HCT116 (cell line): ENCODE measurements around the gene NTSR1. TPM values are rescaled to one million over a fixed set of nuclear protein-coding genes. Genes with fewer than 3 reads are reported as not detected.

ENCODE experiments used
- ATAC-seq: fragments of 200-7000 bp; cut with Tn5 transposase; 2 replicates; pipeline ENCODE4 v1.9.1; 2020; ENCODE audit warnings: mild to moderate bottlenecking, moderate library complexity
- BruUV-seq: library from RNA; stranded (reverse); fragments of 400-500 nt; replicated peaks from 2 replicates; lab custom pipeline; 2021; lab: Mats Ljungman, UMichigan
- CTCF ChIA-PET: fragments of 300-600 bp; sonication (Branson Sonifier 250); formaldehyde crosslinking; loops from one replicate; lab custom pipeline; 2021; ENCODE audit warnings: antibody characterized with exemption; lab: Charles Lee
- POLR2A ChIA-PET: fragments of 300-600, 350-600 bp; sonication (Branson Sonifier 250); formaldehyde crosslinking; loops from one replicate; lab custom pipeline; 2021; ENCODE audit warnings: antibody characterized with exemption; lab: Charles Lee
- RAD21 ChIA-PET, 2 experiments: fragments of 300-600 bp; sonication (Branson Sonifier 250); formaldehyde crosslinking; loops; one replicate each; lab custom pipeline; 2023; ENCODE audit warnings: low total read pairs in 2 of 2; ENCODE audit not compliant: uncharacterized antibody in 2 of 2, unreplicated experiment in 2 of 2, low non-redundant PET in 1 of 2; lab: Charles Lee
- DNase-seq: peaks from one replicate; pipeline ENCODE4 v3.0.0-alpha.2; 2010; ENCODE audit warnings: low read depth, low spot score
- H2AFZ ChIP-seq: fragments of 200-600 bp; shearing (Covaris generic), sonication (generic); 2 replicates; pipeline ENCODE4 v1.6.1; 2017; ENCODE audit warnings: low read depth, mixed run types, mixed read lengths, antibody characterized with exemption, low read length; ENCODE audit not compliant: poor library complexity, severe bottlenecking
- H3K27ac ChIP-seq: 2 replicates; pipeline ENCODE4 v1.5.1; 2012; ENCODE audit warnings: low read depth, low read length
- H3K27me3 ChIP-seq: fragments of 200-600 bp; sonication (generic); 2 replicates; pipeline ENCODE4 v1.6.1; 2016; ENCODE audit warnings: mixed run types, low read length, mixed read lengths; ENCODE audit not compliant: insufficient read depth
- H3K36me3 ChIP-seq, 2 experiments: fragments of 200-500 bp in 1 of 2; fragments of 200-600 bp in 1 of 2; sonication (Bioruptor generic) in 1 of 2; sonication (generic) in 1 of 2; 2 replicates each; pipeline versions ENCODE4 v1.5.1 to v1.6.1; 2014 to 2016; ENCODE audit warnings: low read length in 2 of 2, inconsistent platforms in 1 of 2, mixed read lengths in 1 of 2, mixed run types in 1 of 2; ENCODE audit not compliant: insufficient read depth in 2 of 2, control insufficient read depth in 1 of 2
- H3K4me1 ChIP-seq, 2 experiments: fragments of 200-600 bp in 1 of 2; sonication (generic) in 1 of 2; 2 replicates each; pipeline versions ENCODE4 v1.5.1 to v1.6.1; 2012 to 2017; ENCODE audit warnings: low read length in 2 of 2, inconsistent platforms in 1 of 2, mild to moderate bottlenecking in 1 of 2, mixed read lengths in 1 of 2, mixed run types in 1 of 2, moderate library complexity in 1 of 2; ENCODE audit not compliant: insufficient read depth in 2 of 2, control insufficient read depth in 1 of 2
- H3K4me2 ChIP-seq: fragments of 200-600 bp; sonication (generic); 2 replicates; pipeline ENCODE4 v1.6.1; 2017; ENCODE audit warnings: mixed run types, low read length, mixed read lengths
- H3K4me3 ChIP-seq, 2 experiments: fragments of 200-600 bp in 1 of 2; sonication (generic) in 1 of 2; replicated peaks in 1 of 2; 2 replicates each; pipeline ENCODE4 v1.5.1; 2011 to 2016; ENCODE audit warnings: low read length in 2 of 2, control low read depth in 1 of 2, low read depth in 1 of 2, mild to moderate bottlenecking in 1 of 2, mixed read lengths in 1 of 2, mixed run types in 1 of 2
- H3K79me2 ChIP-seq: fragments of 200-600 bp; sonication (generic); 2 replicates; pipeline ENCODE4 v1.6.1; 2017; ENCODE audit warnings: mild to moderate bottlenecking, mixed run types, low read length, moderate library complexity, mixed read lengths; ENCODE audit not compliant: insufficient read depth
- H3K9ac ChIP-seq: fragments of 200-600 bp; sonication (generic); 2 replicates; pipeline ENCODE4 v1.6.1; 2016; ENCODE audit warnings: low read length, mixed read lengths
- H3K9me2 ChIP-seq: fragments of 200-600 bp; sonication (generic), shearing (Covaris generic); 2 replicates; pipeline ENCODE4 v1.6.1; 2017; ENCODE audit warnings: mixed run types, mild to moderate bottlenecking, moderate library complexity; ENCODE audit not compliant: insufficient read depth
- H3K9me3 ChIP-seq, 2 experiments: fragments of 200-500 bp in 1 of 2; fragments of 200-600 bp in 1 of 2; sonication (Bioruptor generic) in 1 of 2; sonication (generic) in 1 of 2; 2 replicates each; pipeline ENCODE4 v1.6.1; 2014 to 2017; ENCODE audit warnings: low read length in 2 of 2, mixed read lengths in 2 of 2, inconsistent platforms in 1 of 2, low read depth in 1 of 2, mild to moderate bottlenecking in 1 of 2, mixed run types in 1 of 2, moderate library complexity in 1 of 2; ENCODE audit not compliant: control insufficient read depth in 1 of 2, insufficient read depth in 1 of 2
- H4K20me1 ChIP-seq: fragments of 200-600 bp; sonication (generic), shearing (Covaris generic); 2 replicates; pipeline ENCODE4 v1.6.1; 2017; ENCODE audit warnings: mixed run types, mild to moderate bottlenecking, moderate library complexity; ENCODE audit not compliant: insufficient read depth
- CBX3 ChIP-seq: IDR thresholded peaks from 2 replicates; pipeline ENCODE4 v1.6.1; 2012; ENCODE audit warnings: low read depth
- CEBPB ChIP-seq: IDR thresholded peaks from 2 replicates; pipeline ENCODE4 v1.6.1; 2012; ENCODE audit warnings: low read depth
- EGR1 ChIP-seq: IDR thresholded peaks from 2 replicates; pipeline ENCODE4 v1.6.1; 2012; ENCODE audit warnings: low read depth
- EZH2 ChIP-seq: fragments of 200-600 bp; sonication (generic); IDR thresholded peaks from 2 replicates; pipeline ENCODE4 v1.6.1; 2017; ENCODE audit warnings: antibody characterized with exemption, mixed run types
- POLR2A ChIP-seq: IDR thresholded peaks from 2 replicates; pipeline ENCODE4 v1.7.0; 2011; ENCODE audit warnings: borderline replicate concordance; ENCODE audit not compliant: insufficient read depth, insufficient read length; ENCODE audit errors: extremely low read depth
- POLR2AphosphoS5 ChIP-seq: IDR thresholded peaks from 2 replicates; pipeline ENCODE4 v1.6.1; 2011; ENCODE audit warnings: mild to moderate bottlenecking, low read depth, low read length, moderate library complexity
- SIN3A ChIP-seq: IDR thresholded peaks from 2 replicates; pipeline ENCODE4 v1.6.1; 2012; ENCODE audit warnings: low read depth
- TCF7L2 ChIP-seq: IDR thresholded peaks from 2 replicates; pipeline ENCODE4 v1.7.0; 2011; ENCODE audit warnings: borderline replicate concordance, inconsistent platforms; ENCODE audit not compliant: insufficient read depth, insufficient read length; ENCODE audit errors: extremely low read depth
- YY1 ChIP-seq: IDR thresholded peaks from 2 replicates; pipeline ENCODE4 v1.6.1; 2011; ENCODE audit warnings: low read length, low read depth, moderate library complexity, mild to moderate bottlenecking; ENCODE audit not compliant: insufficient replicate concordance; ENCODE audit errors: extremely low read depth
- ZNF274 ChIP-seq: fragments of 200-500 bp; sonication (Bioruptor generic); IDR thresholded peaks from 2 replicates; pipeline ENCODE4 v1.6.1; 2014; ENCODE audit warnings: mild to moderate bottlenecking, low read depth, low read length, inconsistent platforms
- intact Hi-C: fragments of 100-400 bp; cut with micrococcal nuclease; formaldehyde crosslinking; loops from 2 replicates; pipeline ENCODE4 v1.10.0; 2022
- total RNA-seq: library from RNA; stranded (reverse); gene quantifications from one replicate; pipeline ENCODE4 v1.2.1, GENCODE V29; 2021; ENCODE audit not compliant: unreplicated experiment
- TF ChIP-seq, protein P1 (sequence below): IDR thresholded peaks from 2 replicates; pipeline ENCODE4 v1.6.1; 2012
- TF ChIP-seq, protein P2 (sequence below), 3 experiments: fragments of 200-600 bp in 1 of 3; sonication (generic) in 1 of 3; IDR thresholded peaks in 2 of 3; conservative IDR thresholded peaks in 1 of 3; 2 replicates each; pipeline ENCODE4 v1.5.1; 2012 to 2017; ENCODE audit warnings: low read depth in 2 of 3, low read length in 2 of 3, antibody characterized with exemption in 1 of 3, borderline replicate concordance in 1 of 3, control low read depth in 1 of 3, mild to moderate bottlenecking in 1 of 3, mixed read lengths in 1 of 3, mixed run types in 1 of 3, moderate library complexity in 1 of 3; ENCODE audit not compliant: insufficient read depth in 1 of 3
- TF ChIP-seq, protein P3 (sequence below): IDR thresholded peaks from 2 replicates; pipeline ENCODE4 v1.6.1; 2012; ENCODE audit warnings: low read depth

Gene NTSR1
- total RNA-seq, 1 experiment from 2014 or later = 187 TPM

DNA sequence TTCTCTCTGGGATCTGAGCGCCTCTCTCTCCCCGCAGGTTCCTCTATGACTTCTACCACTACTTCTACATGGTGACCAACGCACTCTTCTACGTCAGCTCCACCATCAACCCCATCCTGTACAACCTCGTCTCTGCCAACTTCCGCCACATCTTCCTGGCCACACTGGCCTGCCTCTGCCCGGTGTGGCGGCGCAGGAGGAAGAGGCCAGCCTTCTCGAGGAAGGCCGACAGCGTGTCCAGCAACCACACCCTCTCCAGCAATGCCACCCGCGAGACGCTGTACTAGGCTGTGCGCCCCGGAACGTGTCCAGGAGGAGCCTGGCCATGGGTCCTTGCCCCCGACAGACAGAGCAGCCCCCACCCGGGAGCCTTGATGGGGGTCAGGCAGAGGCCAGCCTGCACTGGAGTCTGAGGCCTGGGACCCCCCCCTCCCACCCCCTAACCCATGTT lies 51.4 kb downstream of the NTSR1 start:
- Histone ChIP-seq H3K9ac (no peak overlapping the region), H3K27me3 (no peaks in the 10 kb centered on the region), H3K36me3 (peaks cover 20 to 44% of the 10 kb centered on the region in 2 experiments; a peak in 3 of 4 replicates), H3K9me2 (no peaks in the 10 kb centered on the region), H3K4me3 (no peak overlapping the region), H3K4me2 (no peak overlapping the region), H3K9me3 (no peaks in the 10 kb centered on the region), H4K20me1 (peaks cover 13% of the 10 kb centered on the region; the same call in 1 of the 2 replicates), H3K79me2 (peaks cover 20% of the 10 kb centered on the region), H2AFZ (no peak overlapping the region), H3K27ac (no peak overlapping the region; the same call in 1 of the 2 replicates), H3K4me1 (peaks cover 0 to 36% of the 10 kb centered on the region in 2 experiments; a peak in 2 of 4 replicates)
- TF ChIP-seq POLR2AphosphoS5 = no peak
- TF ChIP-seq, protein P1, sequence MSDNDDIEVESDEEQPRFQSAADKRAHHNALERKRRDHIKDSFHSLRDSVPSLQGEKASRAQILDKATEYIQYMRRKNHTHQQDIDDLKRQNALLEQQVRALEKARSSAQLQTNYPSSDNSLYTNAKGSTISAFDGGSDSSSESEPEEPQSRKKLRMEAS = no peak
- no peak for TF ChIP-seq EZH2
- TF ChIP-seq SIN3A = no peak
- TF ChIP-seq YY1 = no peak
- TF ChIP-seq EGR1 = no peak
- ChIA-PET CTCF (no interaction called here), RAD21 (no interaction called here), POLR2A (no interaction called here)
- intact Hi-C loops = no loop called here
- no peak for DNase-seq
- ATAC-seq = no peak
- no TSS peak for BruUV-seq

DNA sequence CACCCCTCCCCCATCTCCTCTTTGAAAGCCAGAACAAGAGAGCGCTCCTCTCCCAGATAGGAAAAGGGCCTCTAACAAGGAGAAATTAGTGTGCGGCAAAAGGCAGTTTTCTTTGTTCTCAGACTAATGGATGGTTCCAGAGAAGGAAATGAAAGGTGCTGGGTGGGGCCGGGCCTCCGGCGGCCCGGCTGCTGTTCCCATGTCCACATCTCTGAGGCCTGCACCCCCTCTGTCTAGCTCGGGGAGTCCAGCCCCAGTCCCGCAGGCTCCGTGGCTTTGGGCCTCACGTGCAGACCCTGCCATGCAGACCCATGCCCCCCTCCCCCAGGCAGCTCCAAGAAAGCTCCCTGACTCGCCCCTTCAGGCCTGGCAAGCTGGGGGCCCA lies 51.8 kb downstream of the NTSR1 start:
- ChIA-PET CTCF (no interaction called here), POLR2A (no interaction called here)
- TSS peak; percentile 42 for BruUV-seq
- TF ChIP-seq EZH2 (no peak), POLR2AphosphoS5 (no peak; the same call in 1 of the 2 replicates), ZNF274 (no peak), TCF7L2 (no peak), YY1 (no peak), CBX3 (no peak), CEBPB (no peak), POLR2A (no peak)
- TF ChIP-seq, protein P2, sequence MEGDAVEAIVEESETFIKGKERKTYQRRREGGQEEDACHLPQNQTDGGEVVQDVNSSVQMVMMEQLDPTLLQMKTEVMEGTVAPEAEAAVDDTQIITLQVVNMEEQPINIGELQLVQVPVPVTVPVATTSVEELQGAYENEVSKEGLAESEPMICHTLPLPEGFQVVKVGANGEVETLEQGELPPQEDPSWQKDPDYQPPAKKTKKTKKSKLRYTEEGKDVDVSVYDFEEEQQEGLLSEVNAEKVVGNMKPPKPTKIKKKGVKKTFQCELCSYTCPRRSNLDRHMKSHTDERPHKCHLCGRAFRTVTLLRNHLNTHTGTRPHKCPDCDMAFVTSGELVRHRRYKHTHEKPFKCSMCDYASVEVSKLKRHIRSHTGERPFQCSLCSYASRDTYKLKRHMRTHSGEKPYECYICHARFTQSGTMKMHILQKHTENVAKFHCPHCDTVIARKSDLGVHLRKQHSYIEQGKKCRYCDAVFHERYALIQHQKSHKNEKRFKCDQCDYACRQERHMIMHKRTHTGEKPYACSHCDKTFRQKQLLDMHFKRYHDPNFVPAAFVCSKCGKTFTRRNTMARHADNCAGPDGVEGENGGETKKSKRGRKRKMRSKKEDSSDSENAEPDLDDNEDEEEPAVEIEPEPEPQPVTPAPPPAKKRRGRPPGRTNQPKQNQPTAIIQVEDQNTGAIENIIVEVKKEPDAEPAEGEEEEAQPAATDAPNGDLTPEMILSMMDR (IDR thresholded peaks at IDR 0.05 in 2 of 3, conservative IDR thresholded peaks at IDR 0.05 in 1 of 3; ENCODE audit: borderline replicate concordance in 1 of 3, insufficient read depth in 1 of 3, low read depth in 2 of 3, low read length in 2 of 3) = no peak
- TF ChIP-seq, protein P3, sequence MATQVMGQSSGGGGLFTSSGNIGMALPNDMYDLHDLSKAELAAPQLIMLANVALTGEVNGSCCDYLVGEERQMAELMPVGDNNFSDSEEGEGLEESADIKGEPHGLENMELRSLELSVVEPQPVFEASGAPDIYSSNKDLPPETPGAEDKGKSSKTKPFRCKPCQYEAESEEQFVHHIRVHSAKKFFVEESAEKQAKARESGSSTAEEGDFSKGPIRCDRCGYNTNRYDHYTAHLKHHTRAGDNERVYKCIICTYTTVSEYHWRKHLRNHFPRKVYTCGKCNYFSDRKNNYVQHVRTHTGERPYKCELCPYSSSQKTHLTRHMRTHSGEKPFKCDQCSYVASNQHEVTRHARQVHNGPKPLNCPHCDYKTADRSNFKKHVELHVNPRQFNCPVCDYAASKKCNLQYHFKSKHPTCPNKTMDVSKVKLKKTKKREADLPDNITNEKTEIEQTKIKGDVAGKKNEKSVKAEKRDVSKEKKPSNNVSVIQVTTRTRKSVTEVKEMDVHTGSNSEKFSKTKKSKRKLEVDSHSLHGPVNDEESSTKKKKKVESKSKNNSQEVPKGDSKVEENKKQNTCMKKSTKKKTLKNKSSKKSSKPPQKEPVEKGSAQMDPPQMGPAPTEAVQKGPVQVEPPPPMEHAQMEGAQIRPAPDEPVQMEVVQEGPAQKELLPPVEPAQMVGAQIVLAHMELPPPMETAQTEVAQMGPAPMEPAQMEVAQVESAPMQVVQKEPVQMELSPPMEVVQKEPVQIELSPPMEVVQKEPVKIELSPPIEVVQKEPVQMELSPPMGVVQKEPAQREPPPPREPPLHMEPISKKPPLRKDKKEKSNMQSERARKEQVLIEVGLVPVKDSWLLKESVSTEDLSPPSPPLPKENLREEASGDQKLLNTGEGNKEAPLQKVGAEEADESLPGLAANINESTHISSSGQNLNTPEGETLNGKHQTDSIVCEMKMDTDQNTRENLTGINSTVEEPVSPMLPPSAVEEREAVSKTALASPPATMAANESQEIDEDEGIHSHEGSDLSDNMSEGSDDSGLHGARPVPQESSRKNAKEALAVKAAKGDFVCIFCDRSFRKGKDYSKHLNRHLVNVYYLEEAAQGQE = no peak

More for the DNA sequence above, 51.8 kb downstream of the NTSR1 start:
- H3K36me3 ChIP-seq = peaks cover 20 to 44% of the 10 kb centered on the region in 2 experiments; a peak in 3 of 4 replicates
- H3K27ac ChIP-seq = peak overlapping the region; percentile 49; the same call in 1 of the 2 replicates
- H3K4me2 ChIP-seq = no peak overlapping the region
- H3K4me3 ChIP-seq = no peak overlapping the region
- ATAC-seq (no peak), DNase-seq (no peak)
- H3K79me2 ChIP-seq = peaks cover 20% of the 10 kb centered on the region
- peaks cover 0 to 36% of the 10 kb centered on the region in 2 experiments; a peak in 2 of 4 replicates for H3K4me1 ChIP-seq
- H3K27me3 ChIP-seq = no peaks in the 10 kb centered on the region
- intact Hi-C loops = no loop called here
- no peaks in the 10 kb centered on the region for H3K9me3 ChIP-seq
- peaks cover 13% of the 10 kb centered on the region; the same call in 1 of the 2 replicates for H4K20me1 ChIP-seq
- H3K9me2 ChIP-seq = no peaks in the 10 kb centered on the region
- RAD21 ChIA-PET = no interaction called here
- no peak overlapping the region for H2AFZ ChIP-seq
- no peak overlapping the region for H3K9ac ChIP-seq
